Measurements from ENCODE around the gene SELENON. TPM values are rescaled to one million over a fixed set of nuclear protein-coding genes. Genes with fewer than 3 reads are reported as not detected.

SELENON gene
- total RNA-seq, 1 donor, result 33.7 TPM

- no peaks in the 10 kb centered on the region for H3K27me3 ChIP-seq (ENCODE audit: insufficient read depth, low read length)
- peaks cover 52% of the 10 kb centered on the region for H3K36me3 ChIP-seq (ENCODE audit: insufficient read depth, low read length)
- TF ChIP-seq, protein P1, sequence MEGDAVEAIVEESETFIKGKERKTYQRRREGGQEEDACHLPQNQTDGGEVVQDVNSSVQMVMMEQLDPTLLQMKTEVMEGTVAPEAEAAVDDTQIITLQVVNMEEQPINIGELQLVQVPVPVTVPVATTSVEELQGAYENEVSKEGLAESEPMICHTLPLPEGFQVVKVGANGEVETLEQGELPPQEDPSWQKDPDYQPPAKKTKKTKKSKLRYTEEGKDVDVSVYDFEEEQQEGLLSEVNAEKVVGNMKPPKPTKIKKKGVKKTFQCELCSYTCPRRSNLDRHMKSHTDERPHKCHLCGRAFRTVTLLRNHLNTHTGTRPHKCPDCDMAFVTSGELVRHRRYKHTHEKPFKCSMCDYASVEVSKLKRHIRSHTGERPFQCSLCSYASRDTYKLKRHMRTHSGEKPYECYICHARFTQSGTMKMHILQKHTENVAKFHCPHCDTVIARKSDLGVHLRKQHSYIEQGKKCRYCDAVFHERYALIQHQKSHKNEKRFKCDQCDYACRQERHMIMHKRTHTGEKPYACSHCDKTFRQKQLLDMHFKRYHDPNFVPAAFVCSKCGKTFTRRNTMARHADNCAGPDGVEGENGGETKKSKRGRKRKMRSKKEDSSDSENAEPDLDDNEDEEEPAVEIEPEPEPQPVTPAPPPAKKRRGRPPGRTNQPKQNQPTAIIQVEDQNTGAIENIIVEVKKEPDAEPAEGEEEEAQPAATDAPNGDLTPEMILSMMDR (IDR thresholded peaks at IDR 0.05; ENCODE audit: extremely low read depth, low read depth, low read length), result no peak
- H3K79me2 ChIP-seq (ENCODE audit: insufficient read depth, low read length), result peaks cover 42% of the 10 kb centered on the region
- H3K9me3 ChIP-seq (ENCODE audit: low read depth, low read length), result no peaks in the 10 kb centered on the region
- H2AFZ ChIP-seq (ENCODE audit: low read length), result no peak overlapping the region
- H4K20me1 ChIP-seq (ENCODE audit: insufficient read depth, low read length), result peaks cover 33% of the 10 kb centered on the region
- H3K27ac ChIP-seq (ENCODE audit: low read depth, low read length), result no peak overlapping the region
- peaks cover 5% of the 10 kb centered on the region for H3K4me1 ChIP-seq (ENCODE audit: insufficient read depth, low read length)
- H3K4me3 ChIP-seq (ENCODE audit: insufficient read depth, low read length), result no peak overlapping the region
- H3K4me2 ChIP-seq (ENCODE audit: insufficient read depth, low read length), result no peak overlapping the region
- no peak for DNase-seq (ENCODE audit: insufficient read length, low spot score, missing footprints)
Measured at GRCh38 chr1:25826571-25826970, 26.6 kb downstream of the SELENON start.

DNA sequence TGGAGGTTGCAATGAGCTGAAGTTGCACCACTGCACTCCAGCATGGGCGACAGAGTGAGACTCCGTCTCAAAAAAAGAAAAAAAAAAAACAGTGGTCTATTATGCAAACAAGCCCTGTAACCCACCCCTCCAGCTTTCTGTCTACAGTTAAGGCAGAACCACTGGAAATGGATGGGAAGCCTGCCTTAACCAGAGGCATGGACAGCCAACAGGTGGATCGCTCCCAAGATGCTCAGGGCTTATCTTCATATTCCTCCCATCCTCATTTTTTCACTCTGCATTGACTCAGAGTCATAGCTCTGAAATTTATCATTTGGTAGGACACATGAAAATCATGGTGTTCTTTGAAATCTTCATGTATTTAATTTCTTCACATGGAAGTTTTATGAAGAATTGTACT, 28.5 kb downstream of the SELENON start:
- Histone ChIP-seq H3K27ac (ENCODE audit: low read depth, low read length) (no peak overlapping the region), H3K9me3 (ENCODE audit: low read depth, low read length) (no peaks in the 10 kb centered on the region), H3K4me3 (ENCODE audit: insufficient read depth, low read length) (no peak overlapping the region), H2AFZ (ENCODE audit: low read length) (no peak overlapping the region), H3K27me3 (ENCODE audit: insufficient read depth, low read length) (no peaks in the 10 kb centered on the region), H3K4me1 (ENCODE audit: insufficient read depth, low read length) (no peaks in the 10 kb centered on the region), H3K4me2 (ENCODE audit: insufficient read depth, low read length) (no peak overlapping the region), H4K20me1 (ENCODE audit: insufficient read depth, low read length) (peaks cover 15% of the 10 kb centered on the region), H3K36me3 (ENCODE audit: insufficient read depth, low read length) (peaks cover 69% of the 10 kb centered on the region), H3K79me2 (ENCODE audit: insufficient read depth, low read length) (peaks cover 25% of the 10 kb centered on the region)
- no peak for DNase-seq (ENCODE audit: insufficient read length, low spot score, missing footprints)
- TF ChIP-seq, protein P1 (IDR thresholded peaks at IDR 0.05; ENCODE audit: extremely low read depth, low read depth, low read length), result no peak

DNA sequence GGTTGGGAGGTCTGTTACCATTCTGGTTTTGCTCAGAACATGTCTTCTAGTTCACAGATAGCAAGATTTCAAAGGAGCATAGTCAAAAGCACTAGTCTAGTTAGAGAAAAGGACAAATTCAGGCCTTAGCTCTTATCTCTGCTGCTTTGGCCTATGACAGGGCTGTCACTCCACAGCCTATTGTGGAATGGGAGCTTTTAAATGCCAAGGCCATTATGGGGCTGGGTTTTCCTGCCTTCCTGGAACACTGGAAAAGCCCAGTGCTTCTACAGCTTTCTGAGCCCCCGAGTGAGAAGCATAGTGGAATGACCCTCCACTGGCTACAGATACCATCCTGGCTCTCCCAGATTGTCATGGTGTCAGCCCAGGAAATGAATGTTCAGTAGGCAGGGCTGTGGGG, 29.1 kb downstream of the SELENON start:
- H3K27ac ChIP-seq (ENCODE audit: low read depth, low read length), result no peak overlapping the region
- H3K36me3 ChIP-seq (ENCODE audit: insufficient read depth, low read length), result peaks cover 70% of the 10 kb centered on the region
- no peaks in the 10 kb centered on the region for H3K27me3 ChIP-seq (ENCODE audit: insufficient read depth, low read length)
- TF ChIP-seq, protein P1 (IDR thresholded peaks at IDR 0.05; ENCODE audit: extremely low read depth, low read depth, low read length), result no peak
- H3K9me3 ChIP-seq (ENCODE audit: low read depth, low read length), result no peaks in the 10 kb centered on the region
- H3K4me2 ChIP-seq (ENCODE audit: insufficient read depth, low read length), result no peak overlapping the region
- peaks cover 10% of the 10 kb centered on the region for H4K20me1 ChIP-seq (ENCODE audit: insufficient read depth, low read length)
- no peak for DNase-seq (ENCODE audit: insufficient read length, low spot score, missing footprints)
- H3K4me1 ChIP-seq (ENCODE audit: insufficient read depth, low read length), result no peaks in the 10 kb centered on the region
- H2AFZ ChIP-seq (ENCODE audit: low read length), result no peak overlapping the region
- H3K4me3 ChIP-seq (ENCODE audit: insufficient read depth, low read length), result no peak overlapping the region
- peaks cover 20% of the 10 kb centered on the region for H3K79me2 ChIP-seq (ENCODE audit: insufficient read depth, low read length)

GRCh38 chr1:25831569-25832196, 31.7 kb downstream of the SELENON start:
- Histone ChIP-seq H2AFZ (ENCODE audit: low read length) (no peak overlapping the region), H3K36me3 (ENCODE audit: insufficient read depth, low read length) (peaks cover 68% of the 10 kb centered on the region), H3K4me3 (ENCODE audit: insufficient read depth, low read length) (no peak overlapping the region), H4K20me1 (ENCODE audit: insufficient read depth, low read length) (peaks cover 3% of the 10 kb centered on the region), H3K4me2 (ENCODE audit: insufficient read depth, low read length) (no peak overlapping the region), H3K9me3 (ENCODE audit: low read depth, low read length) (no peaks in the 10 kb centered on the region), H3K27me3 (ENCODE audit: insufficient read depth, low read length) (no peaks in the 10 kb centered on the region), H3K79me2 (ENCODE audit: insufficient read depth, low read length) (no peaks in the 10 kb centered on the region), H3K27ac (ENCODE audit: low read depth, low read length) (no peak overlapping the region), H3K4me1 (ENCODE audit: insufficient read depth, low read length) (no peaks in the 10 kb centered on the region)
- DNase-seq (ENCODE audit: insufficient read length, low spot score, missing footprints), result no peak
- TF ChIP-seq, protein P1 (IDR thresholded peaks at IDR 0.05; ENCODE audit: extremely low read depth, low read depth, low read length), result no peak
